Measurements from ENCODE around the gene ENAH.

The ENAH gene

GRCh38 chr1:225561675-225562074, 91.2 kb downstream of the ENAH start:
- H3K27ac Mint-ChIP-seq = no peak overlapping the region

GRCh38 chr1:225559902-225560301, 93.0 kb downstream of the ENAH start:
- H3K4me1 Mint-ChIP-seq (ENCODE audit: low read depth) = no peaks in the 10 kb centered on the region
- no peak overlapping the region for H3K4me3 Mint-ChIP-seq
- peaks cover 5% of the 10 kb centered on the region for H3K27me3 Mint-ChIP-seq (ENCODE audit: low read depth)
- no peaks in the 10 kb centered on the region for H3K9me3 Mint-ChIP-seq
- no peak for DNase-seq (ENCODE audit: low spot score)
- H3K27ac Mint-ChIP-seq = no peak overlapping the region
- H3K36me3 Mint-ChIP-seq (ENCODE audit: low read depth) = no peaks in the 10 kb centered on the region

More at GRCh38 chr1:225561675-225562074, 91.2 kb downstream of the ENAH start:
- no peak for DNase-seq (ENCODE audit: low spot score)
- H3K27me3 Mint-ChIP-seq (ENCODE audit: low read depth) = peaks cover 9% of the 10 kb centered on the region
- H3K9me3 Mint-ChIP-seq = no peaks in the 10 kb centered on the region
- H3K4me1 Mint-ChIP-seq (ENCODE audit: low read depth) = no peaks in the 10 kb centered on the region
- H3K4me3 Mint-ChIP-seq = no peak overlapping the region
- no peaks in the 10 kb centered on the region for H3K36me3 Mint-ChIP-seq (ENCODE audit: low read depth)

- Mint-ChIP-seq H3K36me3 (ENCODE audit: low read depth) (no peaks in the 10 kb centered on the region), H3K27me3 (ENCODE audit: low read depth) (peaks cover 5% of the 10 kb centered on the region), H3K4me3 (no peak overlapping the region), H3K27ac (no peak overlapping the region), H3K9me3 (no peaks in the 10 kb centered on the region), H3K4me1 (ENCODE audit: low read depth) (no peaks in the 10 kb centered on the region)
- DNase-seq (ENCODE audit: low spot score) = no peak
Measured at GRCh38 chr1:225559326-225559725, 93.6 kb downstream of the ENAH start.

GRCh38 chr1:225556694-225557093, 96.2 kb downstream of the ENAH start:
- Mint-ChIP-seq H3K27ac (no peak overlapping the region), H3K36me3 (ENCODE audit: low read depth) (no peaks in the 10 kb centered on the region), H3K4me1 (ENCODE audit: low read depth) (no peaks in the 10 kb centered on the region), H3K27me3 (ENCODE audit: low read depth) (peaks cover 9% of the 10 kb centered on the region), H3K4me3 (no peak overlapping the region), H3K9me3 (no peaks in the 10 kb centered on the region)
- DNase-seq (ENCODE audit: low spot score) = no peak

GRCh38 chr1:225555821-225556220, 97.1 kb downstream of the ENAH start:
- Mint-ChIP-seq H3K4me1 (ENCODE audit: low read depth) (no peaks in the 10 kb centered on the region), H3K4me3 (no peak overlapping the region), H3K27ac (no peak overlapping the region), H3K36me3 (ENCODE audit: low read depth) (no peaks in the 10 kb centered on the region), H3K27me3 (ENCODE audit: low read depth) (peaks cover 9% of the 10 kb centered on the region), H3K9me3 (no peaks in the 10 kb centered on the region)
- DNase-seq (ENCODE audit: low spot score) = no peak

- DNase-seq (ENCODE audit: low spot score) = no peak
- Mint-ChIP-seq H3K27me3 (ENCODE audit: low read depth) (peaks cover 6% of the 10 kb centered on the region), H3K4me3 (no peak overlapping the region)
Measured at GRCh38 chr1:225554216-225554812, 98.6 kb downstream of the ENAH start.

GRCh38 chr1:225549821-225550220, 103.1 kb downstream of the ENAH start:
- Mint-ChIP-seq H3K27ac (no peak overlapping the region), H3K27me3 (ENCODE audit: low read depth) (peaks cover 6% of the 10 kb centered on the region), H3K4me1 (ENCODE audit: low read depth) (no peaks in the 10 kb centered on the region), H3K36me3 (ENCODE audit: low read depth) (no peaks in the 10 kb centered on the region), H3K9me3 (no peaks in the 10 kb centered on the region), H3K4me3 (no peak overlapping the region)
- no peak for DNase-seq (ENCODE audit: low spot score)

More at GRCh38 chr1:225554216-225554812, 98.6 kb downstream of the ENAH start:
- no peak overlapping the region for H3K27ac Mint-ChIP-seq
- no peaks in the 10 kb centered on the region for H3K36me3 Mint-ChIP-seq (ENCODE audit: low read depth)
- H3K4me1 Mint-ChIP-seq (ENCODE audit: low read depth) = no peaks in the 10 kb centered on the region
- no peaks in the 10 kb centered on the region for H3K9me3 Mint-ChIP-seq

GRCh38 chr1:225548140-225548857, 104.6 kb downstream of the ENAH start:
- DNase-seq (ENCODE audit: low spot score) = no peak
- Mint-ChIP-seq H3K4me3 (no peak overlapping the region), H3K9me3 (no peaks in the 10 kb centered on the region), H3K27ac (no peak overlapping the region), H3K36me3 (ENCODE audit: low read depth) (no peaks in the 10 kb centered on the region), H3K27me3 (ENCODE audit: low read depth) (peaks cover 2% of the 10 kb centered on the region), H3K4me1 (ENCODE audit: low read depth) (no peaks in the 10 kb centered on the region)

GRCh38 chr1:225545649-225546048, 107.3 kb downstream of the ENAH start:
- no peak for DNase-seq (ENCODE audit: low spot score)
- Mint-ChIP-seq H3K4me1 (ENCODE audit: low read depth) (no peaks in the 10 kb centered on the region), H3K27me3 (ENCODE audit: low read depth) (peaks cover 9% of the 10 kb centered on the region), H3K27ac (no peak overlapping the region), H3K4me3 (no peak overlapping the region), H3K9me3 (no peaks in the 10 kb centered on the region), H3K36me3 (ENCODE audit: low read depth) (no peaks in the 10 kb centered on the region)

- Mint-ChIP-seq H3K27me3 (ENCODE audit: low read depth) (peaks cover 7% of the 10 kb centered on the region), H3K27ac (no peak overlapping the region), H3K4me3 (no peak overlapping the region), H3K4me1 (ENCODE audit: low read depth) (no peaks in the 10 kb centered on the region), H3K9me3 (no peaks in the 10 kb centered on the region), H3K36me3 (ENCODE audit: low read depth) (no peaks in the 10 kb centered on the region)
- no peak for DNase-seq (ENCODE audit: low spot score)
Measured at GRCh38 chr1:225544924-225545323, 108.0 kb downstream of the ENAH start.

GRCh38 chr1:225544263-225544662, 108.7 kb downstream of the ENAH start:
- H3K4me1 Mint-ChIP-seq (ENCODE audit: low read depth) = no peaks in the 10 kb centered on the region
- no peak overlapping the region for H3K4me3 Mint-ChIP-seq
- H3K9me3 Mint-ChIP-seq = no peaks in the 10 kb centered on the region
- H3K27me3 Mint-ChIP-seq (ENCODE audit: low read depth) = peaks cover 11% of the 10 kb centered on the region
- no peak for DNase-seq (ENCODE audit: low spot score)
- no peaks in the 10 kb centered on the region for H3K36me3 Mint-ChIP-seq (ENCODE audit: low read depth)
- no peak overlapping the region for H3K27ac Mint-ChIP-seq

- Mint-ChIP-seq H3K36me3 (ENCODE audit: low read depth) (no peaks in the 10 kb centered on the region), H3K27me3 (ENCODE audit: low read depth) (peaks cover 11% of the 10 kb centered on the region), H3K9me3 (no peaks in the 10 kb centered on the region), H3K4me3 (no peak overlapping the region), H3K27ac (no peak overlapping the region), H3K4me1 (ENCODE audit: low read depth) (no peaks in the 10 kb centered on the region)
- DNase-seq (ENCODE audit: low spot score) = no peak
Measured at GRCh38 chr1:225543350-225543749, 109.6 kb downstream of the ENAH start.

GRCh38 chr1:225541383-225541782, 111.5 kb downstream of the ENAH start:
- H3K27ac Mint-ChIP-seq = no peak overlapping the region
- H3K27me3 Mint-ChIP-seq (ENCODE audit: low read depth) = peaks cover 16% of the 10 kb centered on the region
- H3K4me1 Mint-ChIP-seq (ENCODE audit: low read depth) = no peaks in the 10 kb centered on the region
- H3K36me3 Mint-ChIP-seq (ENCODE audit: low read depth) = no peaks in the 10 kb centered on the region
- H3K4me3 Mint-ChIP-seq = no peak overlapping the region
- H3K9me3 Mint-ChIP-seq = no peaks in the 10 kb centered on the region
- no peak for DNase-seq (ENCODE audit: low spot score)

- H3K9me3 Mint-ChIP-seq = no peaks in the 10 kb centered on the region
- H3K4me3 Mint-ChIP-seq = no peak overlapping the region
- H3K27me3 Mint-ChIP-seq (ENCODE audit: low read depth) = peaks cover 27% of the 10 kb centered on the region
- H3K27ac Mint-ChIP-seq = no peak overlapping the region
- no peaks in the 10 kb centered on the region for H3K4me1 Mint-ChIP-seq (ENCODE audit: low read depth)
- no peak for DNase-seq (ENCODE audit: low spot score)
- no peaks in the 10 kb centered on the region for H3K36me3 Mint-ChIP-seq (ENCODE audit: low read depth)
Measured at GRCh38 chr1:225539575-225539974, 113.3 kb downstream of the ENAH start.

GRCh38 chr1:225539069-225539468, 113.9 kb downstream of the ENAH start:
- Mint-ChIP-seq H3K4me1 (ENCODE audit: low read depth) (no peaks in the 10 kb centered on the region), H3K36me3 (ENCODE audit: low read depth) (no peaks in the 10 kb centered on the region), H3K9me3 (no peaks in the 10 kb centered on the region), H3K27me3 (ENCODE audit: low read depth) (peaks cover 31% of the 10 kb centered on the region), H3K4me3 (no peak overlapping the region), H3K27ac (no peak overlapping the region)
- no peak for DNase-seq (ENCODE audit: low spot score)
